Endometrial microvascular endothelial cells (primary cell): ENCODE data around the gene EEF1AKMT1. TPM values are rescaled to one million over a fixed set of nuclear protein-coding genes. Genes with fewer than 3 reads are reported as not detected.

Experiments used
- in situ Hi-C: cut with HindIII; loops from 2 replicates; pipeline ENCODE4 v1.10.0; 2017; ENCODE audit warnings: low sequenced_read_pairs, low pct_unique_long_range_greater_than_20kb; ENCODE audit errors: inconsistent ontology term
- total RNA-seq: library from RNA; depleted of rRNA; stranded (reverse); fragments of >200 nt; gene quantifications from one replicate; pipeline ENCODE4 v1.2.3, GENCODE V29; 2015; ENCODE audit errors: inconsistent ontology term

EEF1AKMT1 gene
- total RNA-seq, 1 donor from 2014 or later = 27.7 TPM

GRCh38 chr13:20708216-20708615 is 65.5 kb downstream of the EEF1AKMT1 start:
- in situ Hi-C loops = loop anchor here (10.0 kb wide), 1 partner anchor 107 kb away; no protein-coding TSS in a partner anchor

GRCh38 chr13:20706661-20707060 is 67.1 kb downstream of the EEF1AKMT1 start:
- in situ Hi-C loops = loop anchor here (10.0 kb wide), 1 partner anchor 108 kb away; no protein-coding TSS in a partner anchor

- in situ Hi-C loops = loop anchor here (10.0 kb wide), 1 partner anchor 110 kb away; no protein-coding TSS in a partner anchor
Measured at GRCh38 chr13:20704459-20705069, 69.2 kb downstream of the EEF1AKMT1 start.

GRCh38 chr13:20703780-20704458 is 69.8 kb downstream of the EEF1AKMT1 start:
- in situ Hi-C loops = loop anchor here (10.0 kb wide), 1 partner anchor 111 kb away; no protein-coding TSS in a partner anchor

- in situ Hi-C loops = loop anchor here (10.0 kb wide), 1 partner anchor 112 kb away; no protein-coding TSS in a partner anchor
Measured at GRCh38 chr13:20702915-20703779, 70.6 kb downstream of the EEF1AKMT1 start, which contains the start of gene IL17D. IL17D (plus strand) TSS chr13:20703699; CDS start chr13:20704002, 303 bp downstream.

GRCh38 chr13:20702530-20702914 is 71.2 kb downstream of the EEF1AKMT1 start:
- in situ Hi-C loops = loop anchor here (10.0 kb wide), 1 partner anchor 112 kb away; no protein-coding TSS in a partner anchor

- in situ Hi-C loops = loop anchor here (10.0 kb wide), 1 partner anchor 113 kb away; no protein-coding TSS in a partner anchor
Measured at GRCh38 chr13:20701461-20701860, 72.3 kb downstream of the EEF1AKMT1 start.

- in situ Hi-C loops = loop anchor here (10.0 kb wide), 1 partner anchor 115 kb away; no protein-coding TSS in a partner anchor
Measured at GRCh38 chr13:20700288-20700687, 73.5 kb downstream of the EEF1AKMT1 start.

- in situ Hi-C loops = loop anchor here (10.0 kb wide), 1 partner anchor 115 kb away; no protein-coding TSS in a partner anchor
Measured at GRCh38 chr13:20699715-20700114, 74.0 kb downstream of the EEF1AKMT1 start.

GRCh38 chr13:20696073-20696472 is 77.7 kb downstream of the EEF1AKMT1 start:
- in situ Hi-C loops = no loop called here

- in situ Hi-C loops = no loop called here
Measured at GRCh38 chr13:20691616-20692015, 82.1 kb downstream of the EEF1AKMT1 start.

GRCh38 chr13:20689291-20689690 is 84.5 kb downstream of the EEF1AKMT1 start:
- in situ Hi-C loops = no loop called here

GRCh38 chr13:20686863-20687579 is 86.7 kb downstream of the EEF1AKMT1 start:
- in situ Hi-C loops = no loop called here

- in situ Hi-C loops = no loop called here
Measured at GRCh38 chr13:20686167-20686566, 87.6 kb downstream of the EEF1AKMT1 start.

- in situ Hi-C loops = no loop called here
Measured at GRCh38 chr13:20685092-20685491, 88.7 kb downstream of the EEF1AKMT1 start.

- in situ Hi-C loops = no loop called here
Measured at GRCh38 chr13:20684546-20684945, 89.2 kb downstream of the EEF1AKMT1 start.

GRCh38 chr13:20684041-20684440 is 89.7 kb downstream of the EEF1AKMT1 start:
- in situ Hi-C loops = no loop called here

GRCh38 chr13:20682061-20682460 is 91.7 kb downstream of the EEF1AKMT1 start:
- in situ Hi-C loops = no loop called here
